ES-I3 (cell line): Measurements from ENCODE around the gene RAI1.

Experiments
- H3K36me3 ChIP-seq: 2 replicates; pipeline ENCODE4 v1.6.1; 2013; ENCODE audit warnings: mild to moderate bottlenecking, low read length, control low read depth, moderate library complexity; ENCODE audit not compliant: insufficient read depth
- H3K4me1 ChIP-seq: 2 replicates; pipeline ENCODE4 v1.6.1; 2013; ENCODE audit warnings: mild to moderate bottlenecking, control low read depth, low read length; ENCODE audit not compliant: insufficient read depth
- H3K9ac ChIP-seq: 2 replicates; pipeline ENCODE4 v1.6.1; 2013; ENCODE audit warnings: low read depth, mild to moderate bottlenecking, low read length, moderate library complexity
- H3K9me3 ChIP-seq: 2 replicates; pipeline ENCODE4 v1.6.1; 2013; ENCODE audit warnings: mild to moderate bottlenecking, low read length, moderate library complexity; ENCODE audit not compliant: control insufficient read depth, insufficient read depth

Gene RAI1

DNA sequence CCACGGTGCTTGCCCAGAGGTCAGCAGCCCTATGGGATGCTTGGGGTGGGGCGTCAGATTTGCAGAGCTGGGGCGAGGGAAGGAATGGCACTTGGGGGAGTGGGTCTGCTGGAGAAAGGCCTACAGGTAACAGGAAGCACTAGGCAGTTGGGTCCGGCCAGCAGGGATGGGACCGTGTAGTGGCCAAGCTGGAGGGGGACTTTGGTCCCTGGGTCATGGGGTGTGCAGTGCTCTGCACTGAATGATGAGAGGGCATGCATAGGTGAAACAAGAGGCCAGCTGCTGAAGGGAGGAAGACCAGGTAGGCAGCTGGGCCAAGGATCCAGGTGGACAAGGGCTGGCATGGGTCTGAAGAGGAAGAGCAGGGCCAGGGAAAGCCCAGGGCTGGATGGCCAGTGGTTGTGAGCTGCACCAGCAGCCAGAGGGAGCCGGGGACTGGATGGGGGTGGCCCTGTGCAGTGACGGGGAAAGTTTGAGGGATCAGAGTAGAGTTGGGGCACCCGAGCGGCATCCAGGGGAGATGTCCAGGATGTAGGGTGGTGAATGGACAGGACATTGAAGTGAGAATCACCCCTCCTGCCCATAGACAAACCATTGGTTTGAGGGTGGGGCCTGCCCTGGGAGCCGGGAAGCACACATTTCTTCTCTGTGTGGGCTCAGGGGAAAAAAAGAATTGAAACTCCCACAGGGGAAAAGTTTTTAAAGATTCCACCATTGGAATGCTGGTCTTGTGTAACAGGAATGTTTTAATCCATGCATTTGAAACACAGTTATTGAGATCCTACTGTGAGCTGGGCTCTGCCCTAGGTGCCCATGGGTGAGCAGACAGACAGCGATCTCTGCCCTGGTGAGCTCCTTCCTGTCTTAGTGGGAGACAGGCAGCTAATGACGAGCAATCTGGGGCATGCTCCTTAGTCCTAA lies 25.1 kb downstream of the RAI1 start:
- Histone ChIP-seq H3K9me3 (no peaks in the 10 kb centered on the region), H3K9ac (no peak overlapping the region), H3K4me1 (peaks cover 19% of the 10 kb centered on the region; the same call in 1 of the 2 replicates), H3K36me3 (no peaks in the 10 kb centered on the region)

DNA sequence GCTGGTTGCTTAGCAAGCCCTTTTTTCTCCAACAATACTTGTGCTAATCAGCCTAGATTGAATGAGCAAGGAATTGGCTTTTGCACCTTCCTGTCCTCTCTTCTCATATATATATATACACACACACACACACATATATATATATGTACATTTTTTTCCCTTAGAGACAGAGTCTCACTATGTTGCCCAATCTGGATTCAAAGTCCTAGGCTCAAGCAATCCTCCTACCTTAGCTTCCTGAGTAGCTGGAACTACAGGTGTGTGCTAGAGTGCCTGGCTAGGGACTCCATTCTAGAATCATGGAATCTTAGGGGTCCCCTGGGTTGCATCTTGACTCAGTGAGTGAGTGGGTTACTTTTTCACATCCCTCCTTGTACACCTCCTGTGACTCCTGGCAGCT lies 27.0 kb downstream of the RAI1 start:
- peaks cover 21% of the 10 kb centered on the region; the same call in 1 of the 2 replicates for H3K4me1 ChIP-seq

DNA sequence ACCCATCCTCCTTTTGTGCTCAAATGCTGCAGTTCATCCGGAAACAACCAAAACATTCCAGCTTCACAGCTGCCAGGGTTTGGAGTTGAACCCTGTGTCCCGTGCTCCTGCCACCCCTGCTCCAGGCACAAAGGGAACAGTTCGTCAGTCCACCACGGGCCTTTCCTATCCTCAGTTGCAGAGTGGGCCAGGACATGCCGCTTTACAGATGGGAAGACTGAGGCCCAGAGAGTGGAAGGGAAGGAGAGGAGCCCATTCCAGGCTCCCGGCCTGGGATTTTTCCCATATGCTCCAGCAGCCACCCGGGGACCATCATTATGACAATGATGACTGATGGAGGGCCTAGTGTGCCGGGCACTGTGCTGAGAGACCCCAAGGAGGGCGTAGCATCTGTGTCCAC lies 27.6 kb downstream of the RAI1 start:
- Histone ChIP-seq H3K4me1 (peaks cover 21% of the 10 kb centered on the region; the same call in 1 of the 2 replicates), H3K9me3 (no peaks in the 10 kb centered on the region), H3K9ac (no peak overlapping the region), H3K36me3 (no peaks in the 10 kb centered on the region)

More for the DNA sequence above, 27.0 kb downstream of the RAI1 start:
- H3K9ac ChIP-seq: no peak overlapping the region
- no peaks in the 10 kb centered on the region for H3K36me3 ChIP-seq
- H3K9me3 ChIP-seq: no peaks in the 10 kb centered on the region

DNA sequence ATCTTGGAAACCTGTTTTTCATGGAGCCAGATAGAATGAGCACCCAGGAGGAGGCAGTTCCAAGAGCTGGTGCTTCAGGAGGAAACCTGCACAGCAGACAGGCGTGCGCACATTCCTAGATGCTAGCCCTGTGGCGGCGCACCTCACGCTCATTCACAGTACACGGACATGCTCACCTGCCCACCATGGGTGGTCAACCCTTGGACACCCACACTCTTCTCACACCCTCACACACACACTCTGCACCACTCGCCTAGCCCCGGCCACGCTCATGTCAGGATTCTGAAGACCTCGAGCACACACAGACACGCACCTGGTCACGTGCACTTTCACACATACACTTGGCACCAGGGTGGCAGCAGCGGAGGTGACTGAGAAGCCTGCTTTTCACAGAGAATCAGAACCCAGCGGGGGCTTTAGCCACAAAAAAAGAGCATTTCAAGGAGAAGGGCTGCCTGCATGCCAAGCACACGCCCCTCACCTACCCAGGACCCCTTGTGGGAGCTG lies 28.6 kb downstream of the RAI1 start:
- no peak overlapping the region for H3K9ac ChIP-seq
- H3K36me3 ChIP-seq: no peaks in the 10 kb centered on the region
- H3K9me3 ChIP-seq: no peaks in the 10 kb centered on the region
- H3K4me1 ChIP-seq: peaks cover 21% of the 10 kb centered on the region; the same call in 1 of the 2 replicates

DNA sequence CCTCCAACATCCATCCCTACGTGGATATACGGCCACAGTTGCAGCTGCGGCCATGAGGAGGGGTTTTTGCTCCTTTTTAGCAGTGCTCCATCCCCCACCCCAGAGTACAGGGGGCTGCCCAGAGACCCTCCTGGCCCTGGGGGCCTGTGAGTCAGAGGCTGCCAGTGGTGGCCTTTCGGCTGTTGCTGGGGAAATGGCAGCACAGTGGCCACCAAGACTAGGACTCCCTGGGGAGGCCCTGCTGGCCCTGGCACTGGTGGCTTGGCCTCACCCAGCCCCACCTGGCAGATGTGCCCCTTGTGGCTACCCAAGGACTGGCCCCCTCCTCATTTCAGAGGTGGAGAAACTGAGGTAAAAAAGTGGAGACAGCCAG lies 29.1 kb downstream of the RAI1 start:
- Histone ChIP-seq H3K9me3 (no peaks in the 10 kb centered on the region), H3K9ac (no peak overlapping the region), H3K4me1 (peaks cover 21% of the 10 kb centered on the region; the same call in 1 of the 2 replicates), H3K36me3 (no peaks in the 10 kb centered on the region)

DNA sequence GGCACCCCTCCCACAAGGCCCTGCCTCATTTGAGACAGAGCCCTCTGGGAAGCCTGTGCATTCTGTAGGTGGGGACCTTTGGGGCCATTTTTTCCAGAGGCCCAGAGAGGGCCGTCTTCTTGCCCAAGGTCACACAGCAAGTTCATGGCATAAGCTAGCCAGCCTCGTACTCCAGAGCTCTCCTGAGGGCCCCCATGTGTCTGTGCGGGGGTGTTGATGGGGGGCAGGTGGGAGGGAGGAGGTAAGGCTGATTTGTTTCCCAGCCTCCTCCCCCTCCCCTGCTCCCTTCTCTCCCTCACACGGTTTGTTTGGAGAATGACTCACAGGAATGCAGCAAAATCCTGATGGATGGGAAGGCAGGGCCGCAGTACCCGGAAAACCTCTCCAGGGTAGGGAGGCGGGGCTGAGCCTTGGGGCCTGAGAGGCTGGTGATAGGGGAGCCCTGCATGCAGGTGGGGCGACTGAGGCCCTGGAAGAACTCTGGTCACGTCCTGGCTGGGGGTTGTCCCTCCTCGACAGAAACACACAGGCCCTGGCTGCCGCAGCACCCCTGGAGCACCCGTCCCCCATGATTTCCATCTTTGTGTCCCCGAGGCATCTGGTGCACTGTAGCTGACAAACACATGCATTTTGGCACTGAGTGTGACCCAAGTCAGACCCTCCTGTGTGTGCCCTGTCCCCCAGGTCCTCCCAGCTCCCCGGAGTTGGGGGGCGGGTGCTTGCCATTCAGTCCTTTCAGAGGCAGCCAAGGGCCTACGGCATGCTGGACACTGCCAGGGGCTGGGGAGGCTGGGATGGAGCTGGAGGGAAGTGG lies 29.7 kb downstream of the RAI1 start:
- Histone ChIP-seq H3K9ac (peak overlapping the region; percentile 17; the same call in 1 of the 2 replicates), H3K4me1 (peaks cover 21% of the 10 kb centered on the region; the same call in 1 of the 2 replicates), H3K36me3 (no peaks in the 10 kb centered on the region), H3K9me3 (no peaks in the 10 kb centered on the region)

DNA sequence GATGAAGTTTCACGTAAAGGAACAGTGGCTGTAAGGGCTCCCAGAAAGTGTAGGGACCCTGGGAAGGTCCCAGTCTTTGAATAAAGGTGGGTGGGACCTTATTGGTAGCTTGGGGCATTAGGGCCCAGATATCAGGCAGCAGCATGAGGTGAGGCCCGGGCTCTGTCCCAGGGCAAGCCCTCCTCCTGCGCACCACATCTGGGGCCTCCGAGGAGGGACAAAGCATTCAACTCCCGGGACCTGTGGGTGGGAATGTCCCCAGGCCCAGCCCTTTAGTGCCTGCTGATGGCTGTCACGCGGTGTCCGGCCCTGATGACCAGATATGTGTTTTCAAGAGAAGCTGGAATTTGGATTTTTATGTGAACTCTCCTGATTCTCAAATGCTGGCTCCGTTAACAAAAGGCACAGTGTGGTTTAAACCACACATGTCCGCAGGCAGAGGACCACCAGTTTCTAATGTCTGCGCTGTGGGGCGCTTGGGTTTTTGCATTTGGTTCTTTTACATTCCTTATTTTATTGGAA lies 30.4 kb downstream of the RAI1 start:
- H3K4me1 ChIP-seq: peaks cover 21% of the 10 kb centered on the region; the same call in 1 of the 2 replicates
- no peaks in the 10 kb centered on the region for H3K9me3 ChIP-seq
- no peaks in the 10 kb centered on the region for H3K36me3 ChIP-seq
- peak overlapping the region; percentile 17; the same call in 1 of the 2 replicates for H3K9ac ChIP-seq

DNA sequence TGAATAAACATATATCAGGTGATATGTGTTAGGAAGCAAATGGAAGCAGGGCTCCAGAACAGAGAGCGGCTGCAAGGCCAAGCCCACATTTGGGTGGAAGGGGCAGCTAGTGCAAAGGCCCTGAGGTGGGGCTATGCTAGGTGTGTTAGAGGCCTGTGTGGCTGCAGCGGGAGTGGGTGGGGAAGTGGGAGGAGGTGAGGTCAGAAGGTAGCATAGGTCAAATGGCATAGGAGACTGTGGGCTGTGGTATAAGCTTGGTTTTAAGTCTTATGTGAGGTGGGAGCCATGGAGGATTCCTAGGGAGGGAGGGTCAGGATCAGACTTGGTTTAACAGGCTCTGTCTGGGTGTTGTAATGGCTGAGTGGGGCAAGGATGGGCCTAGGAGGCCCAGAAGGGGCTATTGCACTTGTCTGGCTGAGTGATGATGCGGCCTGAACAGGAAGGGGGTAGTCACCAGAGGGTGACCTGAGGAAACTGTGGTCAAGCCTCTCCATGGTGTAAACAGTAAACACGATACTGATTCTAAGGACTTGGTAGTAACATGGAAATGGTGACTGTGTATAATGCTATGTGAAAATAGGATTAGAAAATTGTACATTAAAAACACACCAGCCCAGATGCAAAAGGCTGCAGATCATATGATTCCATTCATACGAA lies 31.1 kb downstream of the RAI1 start:
- Histone ChIP-seq H3K36me3 (no peaks in the 10 kb centered on the region), H3K9me3 (no peaks in the 10 kb centered on the region), H3K4me1 (peaks cover 21% of the 10 kb centered on the region; the same call in 1 of the 2 replicates), H3K9ac (no peak overlapping the region; the same call in 1 of the 2 replicates)

DNA sequence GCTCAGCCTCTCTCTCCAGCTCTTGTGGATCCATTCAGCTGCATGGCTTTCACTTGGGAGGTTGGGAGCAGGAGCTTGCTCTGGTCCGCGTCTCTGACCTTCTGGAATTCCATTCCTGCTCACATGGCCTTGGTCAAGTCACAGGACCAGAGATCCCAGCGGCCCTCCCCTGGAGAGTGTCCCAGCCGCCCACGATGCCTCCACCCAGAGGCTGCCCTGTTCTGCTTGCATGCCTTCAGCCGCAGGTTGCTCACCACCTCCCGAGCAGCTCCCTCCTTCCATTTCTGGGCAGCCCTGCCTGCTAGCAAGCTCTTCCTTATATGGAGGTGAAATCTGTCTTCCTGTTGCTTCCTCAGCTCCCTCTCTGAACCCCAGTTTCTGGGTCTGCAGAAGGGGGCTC lies 32.6 kb downstream of the RAI1 start:
- peaks cover 21% of the 10 kb centered on the region; the same call in 1 of the 2 replicates for H3K4me1 ChIP-seq
- H3K9me3 ChIP-seq: no peaks in the 10 kb centered on the region
- H3K9ac ChIP-seq: no peak overlapping the region
- H3K36me3 ChIP-seq: no peaks in the 10 kb centered on the region

DNA sequence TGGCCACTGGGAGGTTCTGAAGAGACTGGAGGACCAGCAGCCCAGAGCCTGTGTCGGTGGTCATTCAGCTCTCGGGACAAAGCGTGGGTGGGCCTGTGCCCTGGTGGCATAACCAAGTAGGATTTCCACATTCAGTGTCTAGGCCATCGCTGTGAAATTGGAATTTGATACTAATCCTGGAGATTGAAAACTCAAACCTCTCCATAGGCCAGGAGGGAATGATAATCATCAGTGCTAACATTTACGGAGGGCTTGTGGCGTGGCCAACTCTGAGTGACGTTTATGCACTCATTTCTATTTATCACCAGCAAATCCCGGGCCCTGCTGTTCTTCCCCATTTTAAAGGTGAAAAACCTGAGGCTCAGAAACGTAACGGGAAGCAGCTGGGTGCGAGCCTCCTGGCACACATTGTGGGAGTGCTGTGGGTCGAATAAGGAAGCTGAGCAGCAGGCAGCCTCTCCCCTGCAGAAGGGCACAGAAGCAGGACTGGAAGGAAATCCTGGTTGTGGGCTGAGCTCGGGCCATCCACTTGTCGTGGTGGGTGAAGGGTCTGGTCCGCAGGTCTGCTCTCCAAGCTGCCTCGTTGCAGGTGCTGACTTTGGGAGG lies 33.1 kb downstream of the RAI1 start:
- no peaks in the 10 kb centered on the region for H3K9me3 ChIP-seq
- H3K9ac ChIP-seq: no peak overlapping the region
- H3K36me3 ChIP-seq: no peaks in the 10 kb centered on the region
- H3K4me1 ChIP-seq: peaks cover 21% of the 10 kb centered on the region; the same call in 1 of the 2 replicates

DNA sequence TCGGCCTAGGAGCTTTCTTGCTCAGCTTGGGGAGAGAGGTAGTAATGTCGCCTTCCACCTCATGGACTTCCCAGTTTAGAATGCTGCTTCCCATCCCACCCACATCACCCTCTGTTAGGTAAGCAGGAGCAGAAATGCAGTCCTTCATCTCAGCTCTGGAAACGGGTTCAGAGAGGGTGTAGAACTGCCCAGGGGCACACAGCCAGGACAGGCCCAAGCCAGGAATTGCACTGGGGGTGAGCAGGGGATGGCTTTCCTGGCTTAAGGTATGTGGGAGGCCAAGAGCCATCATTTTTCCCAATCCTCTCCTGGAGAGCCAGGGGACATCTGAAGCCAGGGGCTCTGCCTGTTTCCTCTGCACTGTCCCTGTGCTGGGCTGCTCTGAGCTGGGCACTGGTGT lies 33.6 kb downstream of the RAI1 start:
- H3K4me1 ChIP-seq: peaks cover 20% of the 10 kb centered on the region; the same call in 1 of the 2 replicates
- H3K36me3 ChIP-seq: no peaks in the 10 kb centered on the region
- H3K9ac ChIP-seq: no peak overlapping the region
- H3K9me3 ChIP-seq: no peaks in the 10 kb centered on the region

DNA sequence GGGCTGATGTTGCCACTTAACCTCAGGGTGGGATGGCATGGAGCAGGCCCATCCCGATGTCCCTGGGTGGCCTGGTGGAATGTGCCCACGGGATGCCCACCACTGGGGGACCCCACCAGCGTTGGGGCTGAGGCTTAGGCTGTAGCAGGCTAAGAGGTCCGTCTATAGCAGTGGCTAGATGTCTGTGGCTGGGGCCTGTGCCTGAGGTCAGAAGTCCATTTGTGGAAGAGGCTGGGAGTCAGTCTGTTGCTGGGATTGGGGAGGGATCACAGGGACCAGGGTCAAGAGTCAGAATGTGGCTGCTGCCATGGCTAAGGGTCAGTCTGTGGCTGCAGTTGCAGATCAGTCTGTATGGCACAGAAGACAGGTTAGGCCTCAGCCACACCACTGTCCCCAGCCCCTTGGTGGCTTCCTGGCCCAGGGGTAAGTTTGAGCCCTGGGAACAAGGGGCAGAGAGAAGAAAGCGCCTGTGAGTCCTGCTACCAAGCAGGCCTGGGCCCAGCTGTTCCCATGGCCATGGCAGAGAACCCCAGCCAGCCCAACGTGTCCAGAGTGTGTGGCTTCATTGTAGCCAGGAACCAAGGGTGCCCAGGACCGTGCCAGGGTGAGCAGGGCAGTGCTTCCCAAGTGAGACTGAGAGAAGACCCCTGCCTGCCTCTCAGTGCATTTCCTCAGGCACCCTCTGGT lies 35.7 kb downstream of the RAI1 start:
- Histone ChIP-seq H3K4me1 (peaks cover 4% of the 10 kb centered on the region; the same call in 1 of the 2 replicates), H3K9me3 (no peaks in the 10 kb centered on the region), H3K36me3 (no peaks in the 10 kb centered on the region), H3K9ac (no peak overlapping the region)

DNA sequence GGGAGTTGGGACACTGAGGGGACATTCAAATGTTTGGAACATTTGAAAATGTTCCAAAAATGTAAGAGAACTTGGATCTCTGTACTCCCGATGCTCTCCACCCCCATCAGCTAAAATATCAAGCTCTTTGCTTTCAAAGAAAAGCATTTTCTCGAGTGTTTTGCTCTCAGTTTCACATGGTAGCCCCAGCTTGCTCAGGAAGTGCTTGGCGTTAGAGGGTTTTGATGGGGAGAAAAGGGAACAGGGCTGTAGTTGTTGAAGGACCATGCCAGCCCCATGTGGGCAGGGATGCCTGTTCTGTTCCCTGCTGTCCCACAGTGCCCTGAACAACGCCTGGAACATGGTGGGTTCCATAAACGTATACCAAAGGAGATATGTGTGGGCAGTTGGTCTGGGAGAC lies 37.0 kb downstream of the RAI1 start:
- no peaks in the 10 kb centered on the region for H3K36me3 ChIP-seq
- H3K9me3 ChIP-seq: no peaks in the 10 kb centered on the region
- no peak overlapping the region for H3K9ac ChIP-seq
- peaks cover 6% of the 10 kb centered on the region; the same call in 1 of the 2 replicates for H3K4me1 ChIP-seq
